ENCODE measurements around the gene AP2B1. TPM values are rescaled to one million over a fixed set of nuclear protein-coding genes. Genes with fewer than 3 reads are reported as not detected.

AP2B1 gene
- total RNA-seq, 2 donors from 2014 or later: 132 to 152 TPM

GRCh38 chr17:35735036-35735805 lies 148.1 kb downstream of the AP2B1 start:
- DNase-seq: no peak
- no peak for ATAC-seq
- intact Hi-C loops (cut with DNase I): no loop called here

- intact Hi-C loops (cut with DNase I): no loop called here
- DNase-seq (no peak), ATAC-seq (no peak)
These were observed 149.1 kb downstream of the AP2B1 start for GRCh38 chr17:35736236-35736635.

GRCh38 chr17:35738519-35739133 lies 151.5 kb downstream of the AP2B1 start:
- no peak for ATAC-seq
- no peak for DNase-seq
- intact Hi-C loops (cut with DNase I): no loop called here

- intact Hi-C loops (cut with DNase I): loop anchor here in 1 of 2 donors (10.0 kb wide), 1 partner anchor 85 kb away; no protein-coding TSS in a partner anchor
- ATAC-seq (no peak), DNase-seq (peak; percentile 6)
These were observed 153.1 kb downstream of the AP2B1 start for GRCh38 chr17:35740216-35740615.

GRCh38 chr17:35740997-35741931 lies 154.1 kb downstream of the AP2B1 start:
- intact Hi-C loops (cut with DNase I): loop anchor here in 1 of 2 donors (10.0 kb wide), 1 partner anchor 86 kb away; no protein-coding TSS in a partner anchor
- DNase-seq: peak; percentile 22
- ATAC-seq: peak; percentile 33 to 52

GRCh38 chr17:35742496-35742895 lies 155.4 kb downstream of the AP2B1 start:
- ATAC-seq (no peak), DNase-seq (peak; percentile 10)
- intact Hi-C loops (cut with DNase I): loop anchor here in 1 of 2 donors (10.0 kb wide), 1 partner anchor 88 kb away; no protein-coding TSS in a partner anchor

GRCh38 chr17:35742896-35743477 lies 155.9 kb downstream of the AP2B1 start:
- ATAC-seq: no peak
- intact Hi-C loops (cut with DNase I): loop anchor here in 1 of 2 donors (10.0 kb wide), 1 partner anchor 88 kb away; no protein-coding TSS in a partner anchor
- DNase-seq: peak; percentile 19

- ATAC-seq: no peak
- intact Hi-C loops (cut with DNase I): loop anchor here in 1 of 2 donors (10.0 kb wide), 1 partner anchor 89 kb away; no protein-coding TSS in a partner anchor
- no peak for DNase-seq
These were observed 156.7 kb downstream of the AP2B1 start for GRCh38 chr17:35743626-35744328.

GRCh38 chr17:35744830-35745229 lies 157.7 kb downstream of the AP2B1 start:
- no peak for DNase-seq
- intact Hi-C loops (cut with DNase I): loop anchor here in 1 of 2 donors (5.0 to 10.0 kb wide), 2 partner anchors 90 to 133 kb away; no protein-coding TSS in a partner anchor
- no peak for ATAC-seq

GRCh38 chr17:35745246-35745645 lies 158.1 kb downstream of the AP2B1 start:
- DNase-seq: no peak
- no peak for ATAC-seq
- intact Hi-C loops (cut with DNase I): loop anchor here in 1 of 2 donors (5.0 to 10.0 kb wide), 2 partner anchors 90 to 133 kb away; no protein-coding TSS in a partner anchor

GRCh38 chr17:35745749-35746320 lies 158.7 kb downstream of the AP2B1 start:
- no peak for ATAC-seq
- peak; percentile 4 for DNase-seq
- intact Hi-C loops (cut with DNase I): loop anchor here (2.0 to 10.0 kb wide), 3 partner anchors 83 to 134 kb away; no protein-coding TSS in a partner anchor

GRCh38 chr17:35747540-35748017 lies 160.5 kb downstream of the AP2B1 start:
- peak; percentile 77 to 84 for ATAC-seq

GRCh38 chr17:35748341-35748841 lies 161.3 kb downstream of the AP2B1 start:
- intact Hi-C loops (cut with DNase I): loop anchor here (2.0 to 10.0 kb wide), 3 partner anchors 94 to 136 kb away; no protein-coding TSS in a partner anchor
- ATAC-seq: peak; percentile 32 to 42
- no peak for DNase-seq

More at GRCh38 chr17:35747540-35748017, 160.5 kb downstream of the AP2B1 start:
- intact Hi-C loops (cut with DNase I): loop anchor here (2.0 to 10.0 kb wide), 4 partner anchors 85 to 135 kb away; no protein-coding TSS in a partner anchor
- DNase-seq: peak; percentile 81

GRCh38 chr17:35748979-35749378 lies 161.9 kb downstream of the AP2B1 start:
- DNase-seq: no peak
- intact Hi-C loops (cut with DNase I): loop anchor here (2.0 to 10.0 kb wide), 3 partner anchors 94 to 137 kb away; no protein-coding TSS in a partner anchor
- ATAC-seq: no peak

- no peak for DNase-seq
- intact Hi-C loops (cut with DNase I): loop anchor here (2.0 to 10.0 kb wide), 3 partner anchors 95 to 137 kb away; no protein-coding TSS in a partner anchor
These were observed 162.7 kb downstream of the AP2B1 start for GRCh38 chr17:35749560-35750412.

More at GRCh38 chr17:35749560-35750412, 162.7 kb downstream of the AP2B1 start:
- peak in 1 of 2 donors; percentile 16 for ATAC-seq
